Loucy (cell line): ENCODE results near the gene VSTM2B.

Experiments used
- H2AFZ ChIP-seq: fragments of 200-600 bp; sonication (generic); 2 replicates; pipeline ENCODE4 v1.6.0; 2016; ENCODE audit warnings: antibody characterized with exemption, mild to moderate bottlenecking, low read length, moderate library complexity
- H3F3A ChIP-seq: fragments of 200-600 bp; 2 replicates; pipeline ENCODE4 v1.6.0; 2016; ENCODE audit warnings: antibody characterized with exemption, low read depth, mild to moderate bottlenecking
- H3K27me3 ChIP-seq: fragments of 200-600 bp; sonication (generic); 2 replicates; pipeline ENCODE4 v1.6.1; 2014; ENCODE audit warnings: low read length, mild to moderate bottlenecking; ENCODE audit not compliant: insufficient read depth, poor library complexity, severe bottlenecking
- H3K36me3 ChIP-seq: fragments of 200-600 bp; sonication (generic); 2 replicates; pipeline ENCODE4 v1.6.1; 2016; ENCODE audit warnings: low read length; ENCODE audit not compliant: insufficient read depth
- H3K4me1 ChIP-seq: fragments of 200-600 bp; sonication (generic); 2 replicates; pipeline ENCODE4 v1.5.1; 2014; ENCODE audit warnings: low read length, mild to moderate bottlenecking; ENCODE audit not compliant: insufficient read depth, poor library complexity, severe bottlenecking
- H3K4me2 ChIP-seq: fragments of 200-600 bp; sonication (generic); 2 replicates; pipeline ENCODE4 v1.6.0; 2014; ENCODE audit warnings: antibody characterized with exemption, low read length, low read depth, mild to moderate bottlenecking; ENCODE audit not compliant: poor library complexity, severe bottlenecking
- H3K4me3 ChIP-seq: fragments of 200-600 bp; sonication (generic); 2 replicates; pipeline ENCODE4 v1.5.1; 2014; ENCODE audit warnings: low read length, mild to moderate bottlenecking, mixed read lengths; ENCODE audit not compliant: poor library complexity, severe bottlenecking
- H3K79me2 ChIP-seq: fragments of 200-600 bp; sonication (generic); 2 replicates; pipeline ENCODE4 v1.6.1; 2014; ENCODE audit warnings: low read length; ENCODE audit not compliant: insufficient read depth
- H3K9ac ChIP-seq: fragments of 200-600 bp; sonication (generic); 2 replicates; pipeline ENCODE4 v1.6.0; 2014; ENCODE audit warnings: mild to moderate bottlenecking, low read depth, low read length, moderate library complexity; ENCODE audit not compliant: poor library complexity, severe bottlenecking
- H3K9me2 ChIP-seq: fragments of 200-600 bp; sonication (generic); replicated peaks from 2 replicates; pipeline ENCODE4 v1.6.1; 2016; ENCODE audit warnings: low read depth, low read length, mixed read lengths
- H3K9me3 ChIP-seq: fragments of 200-600 bp; sonication (generic); 2 replicates; pipeline ENCODE4 v1.6.1; 2014; ENCODE audit warnings: mild to moderate bottlenecking, antibody characterized with exemption, low read length, low read depth; ENCODE audit not compliant: insufficient read depth
- H4K20me1 ChIP-seq: fragments of 200-600 bp; sonication (generic); 2 replicates; pipeline ENCODE4 v1.6.0; 2014; ENCODE audit warnings: antibody characterized with exemption, low read length, mild to moderate bottlenecking; ENCODE audit not compliant: insufficient read depth, poor library complexity, severe bottlenecking
- EZH2phosphoT487 ChIP-seq: fragments of 200-600 bp; IDR thresholded peaks from 2 replicates; pipeline ENCODE4 v1.6.1; 2018; ENCODE audit warnings: antibody characterized with exemption, mild to moderate bottlenecking, moderate library complexity, borderline replicate concordance
- TF ChIP-seq, protein P1 (sequence below): fragments of 200-600 bp; sonication (generic); conservative IDR thresholded peaks from 2 replicates; pipeline ENCODE4 v1.5.1; 2014; ENCODE audit warnings: mild to moderate bottlenecking, antibody characterized with exemption, low read length

Gene VSTM2B

DNA sequence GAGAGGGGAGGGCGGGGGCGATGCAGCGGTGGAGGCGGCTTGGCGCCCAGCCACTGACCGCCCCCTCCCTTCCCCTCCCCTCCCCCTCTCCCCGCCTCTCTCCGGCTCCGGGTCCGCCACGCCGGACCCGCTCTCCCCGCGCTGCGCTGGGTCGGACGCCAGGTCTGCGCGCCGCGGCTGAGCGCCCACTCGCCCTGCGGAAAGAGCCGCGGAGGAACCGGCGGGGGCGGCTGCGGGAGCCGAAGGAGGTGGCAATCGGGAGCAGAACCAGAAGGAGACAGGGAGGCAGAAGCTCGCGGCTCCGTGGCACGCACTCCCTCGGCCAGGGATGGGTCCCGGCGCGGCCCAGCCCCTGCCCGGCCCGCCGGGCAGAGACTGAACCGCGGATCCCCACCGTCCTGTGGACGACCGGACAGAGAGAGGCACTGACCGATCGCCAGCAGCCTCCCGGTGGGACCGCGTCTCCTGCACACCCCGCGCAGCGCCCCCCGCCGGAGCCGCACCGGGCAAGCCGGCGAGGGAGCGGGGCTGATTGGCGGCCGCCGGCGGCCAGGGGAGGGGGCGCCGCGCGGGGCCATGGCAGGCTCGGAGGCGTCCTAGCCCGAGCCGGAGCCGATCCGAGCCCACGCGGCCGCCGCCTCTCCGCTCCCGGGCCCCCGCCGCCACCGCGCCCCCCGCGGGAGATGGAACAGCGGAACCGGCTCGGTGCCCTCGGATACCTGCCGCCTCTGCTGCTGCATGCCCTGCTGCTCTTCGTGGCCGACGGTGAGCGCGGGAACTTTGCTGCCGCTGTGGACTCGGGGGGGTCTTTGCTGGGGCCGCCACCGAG is at the start of gene VSTM2B:
Gene VSTM2B, plus strand, starts transcription at position 94 of the 829 bp plus-strand sequence. Its CDS starts 590 bp downstream, at position 684.
- no peaks in the 10 kb centered on the region for H3K27me3 ChIP-seq
- no peak within 1 kb of the TSS for H3K9ac ChIP-seq
- H3K36me3 ChIP-seq = no peaks in the 10 kb centered on the region
- no peak within 1 kb of the TSS for H2AFZ ChIP-seq
- H3K4me1 ChIP-seq = no peaks in the 10 kb centered on the region
- no peak for TF ChIP-seq EZH2phosphoT487
- TF ChIP-seq, protein P1, sequence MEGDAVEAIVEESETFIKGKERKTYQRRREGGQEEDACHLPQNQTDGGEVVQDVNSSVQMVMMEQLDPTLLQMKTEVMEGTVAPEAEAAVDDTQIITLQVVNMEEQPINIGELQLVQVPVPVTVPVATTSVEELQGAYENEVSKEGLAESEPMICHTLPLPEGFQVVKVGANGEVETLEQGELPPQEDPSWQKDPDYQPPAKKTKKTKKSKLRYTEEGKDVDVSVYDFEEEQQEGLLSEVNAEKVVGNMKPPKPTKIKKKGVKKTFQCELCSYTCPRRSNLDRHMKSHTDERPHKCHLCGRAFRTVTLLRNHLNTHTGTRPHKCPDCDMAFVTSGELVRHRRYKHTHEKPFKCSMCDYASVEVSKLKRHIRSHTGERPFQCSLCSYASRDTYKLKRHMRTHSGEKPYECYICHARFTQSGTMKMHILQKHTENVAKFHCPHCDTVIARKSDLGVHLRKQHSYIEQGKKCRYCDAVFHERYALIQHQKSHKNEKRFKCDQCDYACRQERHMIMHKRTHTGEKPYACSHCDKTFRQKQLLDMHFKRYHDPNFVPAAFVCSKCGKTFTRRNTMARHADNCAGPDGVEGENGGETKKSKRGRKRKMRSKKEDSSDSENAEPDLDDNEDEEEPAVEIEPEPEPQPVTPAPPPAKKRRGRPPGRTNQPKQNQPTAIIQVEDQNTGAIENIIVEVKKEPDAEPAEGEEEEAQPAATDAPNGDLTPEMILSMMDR = no peak
- H3K9me2 ChIP-seq = no peaks in the 10 kb centered on the region
- H3K9me3 ChIP-seq = peaks cover under 1% of the 10 kb centered on the region; the same call in 1 of the 2 replicates
- no peak within 1 kb of the TSS for H3K4me2 ChIP-seq
- no peaks in the 10 kb centered on the region for H3F3A ChIP-seq
- H3K79me2 ChIP-seq = no peaks in the 10 kb centered on the region
- H3K4me3 ChIP-seq = no peak within 1 kb of the TSS
- H4K20me1 ChIP-seq = no peaks in the 10 kb centered on the region

DNA sequence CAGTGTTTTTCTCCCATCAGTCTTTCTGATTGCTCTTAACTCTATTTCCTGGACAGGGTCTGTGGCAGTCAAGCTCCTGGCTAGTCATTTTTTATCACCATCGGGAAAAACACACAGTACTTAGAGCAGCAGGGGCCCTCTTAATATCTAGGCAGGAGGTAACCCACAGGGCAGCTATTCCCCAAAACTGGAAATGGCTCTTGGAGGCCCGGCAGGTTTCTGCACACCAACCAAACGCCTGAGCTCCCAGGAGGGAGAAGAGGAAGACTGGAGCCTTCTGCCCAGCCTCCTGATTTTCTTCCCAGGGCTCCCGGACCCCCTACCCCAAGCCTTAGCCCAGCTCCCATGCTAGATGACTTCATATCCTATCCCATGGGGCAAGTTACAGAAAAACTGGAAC is 49.3 kb upstream of the VSTM2B start:
- Histone ChIP-seq H3K4me3 (no peak overlapping the region), H3K27me3 (no peaks in the 10 kb centered on the region), H3K4me1 (no peaks in the 10 kb centered on the region), H3K9me2 (no peaks in the 10 kb centered on the region), H3K9me3 (peaks cover 9% of the 10 kb centered on the region; the same call in 1 of the 2 replicates), H3K9ac (no peak overlapping the region), H2AFZ (no peak overlapping the region), H3F3A (no peaks in the 10 kb centered on the region), H3K4me2 (no peak overlapping the region), H4K20me1 (no peaks in the 10 kb centered on the region), H3K79me2 (no peaks in the 10 kb centered on the region), H3K36me3 (no peaks in the 10 kb centered on the region)
- TF ChIP-seq, protein P1 = no peak
- TF ChIP-seq EZH2phosphoT487 = no peak

DNA sequence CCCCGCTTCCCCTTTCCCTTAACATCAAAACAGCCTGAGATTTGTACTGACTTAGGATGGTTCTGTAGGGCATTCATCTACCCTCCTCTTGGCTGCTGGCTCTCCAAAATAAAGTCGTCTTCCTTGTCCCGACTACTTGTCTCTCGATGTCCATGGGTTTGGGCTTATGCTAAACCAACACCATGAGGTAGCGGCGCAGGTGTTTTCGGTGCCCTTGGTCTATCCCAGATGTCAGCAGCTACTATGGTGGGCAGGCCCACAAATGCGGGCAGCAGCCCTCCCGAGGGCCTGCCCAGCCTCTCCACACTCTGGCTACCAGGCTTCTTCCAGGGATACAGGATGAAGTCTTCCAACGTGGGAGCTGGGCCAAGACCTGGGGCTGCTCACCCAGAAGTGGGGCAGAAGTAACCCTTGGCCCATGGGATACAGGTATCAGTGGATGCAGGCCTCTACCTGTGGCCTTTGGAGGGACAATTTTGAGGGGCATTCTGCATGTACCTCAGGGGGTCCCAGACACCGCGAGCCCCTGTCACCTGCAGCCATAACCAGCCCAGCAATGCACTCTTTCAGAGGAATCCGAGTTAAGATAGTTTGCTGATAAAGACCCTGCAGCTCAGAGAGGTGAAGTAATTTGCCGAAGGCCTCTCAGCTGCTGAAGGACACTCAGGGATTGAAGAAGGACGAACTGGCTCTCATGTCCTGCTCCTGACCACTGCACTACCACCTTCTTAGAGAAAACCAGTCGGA is 47.8 kb upstream of the VSTM2B start:
- H3K36me3 ChIP-seq = no peaks in the 10 kb centered on the region
- H3F3A ChIP-seq = no peaks in the 10 kb centered on the region
- TF ChIP-seq, protein P1 = no peak
- no peak for TF ChIP-seq EZH2phosphoT487
- H3K9ac ChIP-seq = no peak overlapping the region
- no peak overlapping the region for H3K4me3 ChIP-seq
- peaks cover 9% of the 10 kb centered on the region; the same call in 1 of the 2 replicates for H3K9me3 ChIP-seq
- H3K79me2 ChIP-seq = no peaks in the 10 kb centered on the region
- no peaks in the 10 kb centered on the region for H3K9me2 ChIP-seq
- H2AFZ ChIP-seq = no peak overlapping the region
- no peaks in the 10 kb centered on the region for H3K4me1 ChIP-seq
- H4K20me1 ChIP-seq = no peaks in the 10 kb centered on the region
- H3K4me2 ChIP-seq = no peak overlapping the region
- H3K27me3 ChIP-seq = no peaks in the 10 kb centered on the region
